ENCODE results near the gene XAB2.
A peak's percentile ranks its signal among the peaks of the same experiment; 100 is the strongest.

XAB2 gene

GRCh38 chr19:7597689-7598088 lies 31.7 kb downstream of the XAB2 start:
- Histone ChIP-seq H3K27ac (no peak overlapping the region), H3K9me3 (no peaks in the 10 kb centered on the region), H3K4me1 (peaks cover 0 to 15% (median 8%) of the 10 kb centered on the region in 4 donors), H3K4me3 (no peak overlapping the region), H3K27me3 (peaks cover 3 to 63% of the 10 kb centered on the region in 2 donors), H3K36me3 (no peaks in the 10 kb centered on the region)
- intact Hi-C loops (cut with DNase I; ENCODE audit: low total_unique reads) = no loop called here
- no peak for DNase-seq
- TF ChIP-seq CTCF (IDR thresholded peaks at IDR 0.05) = no peak

- Histone ChIP-seq H3K4me3 (peak overlapping the region in 1 of 2 donors; percentile 18), H3K4me1 (peaks cover 0 to 14% (median 6%) of the 10 kb centered on the region in 4 donors), H3K9me3 (no peaks in the 10 kb centered on the region), H3K27me3 (peaks cover 3 to 56% of the 10 kb centered on the region in 2 donors), H3K36me3 (no peaks in the 10 kb centered on the region), H3K27ac (no peak overlapping the region)
- intact Hi-C loops (cut with DNase I; ENCODE audit: low total_unique reads) = no loop called here
- no peak for DNase-seq
- no peak for TF ChIP-seq CTCF (IDR thresholded peaks at IDR 0.05)
These were observed 33.0 kb downstream of the XAB2 start for GRCh38 chr19:7596211-7596937.

- peak within 1 kb of the TSS in 1 of 2 donors; percentile 18 for H3K4me3 ChIP-seq
- no peak for DNase-seq
- H3K4me1 ChIP-seq = peaks cover 0 to 14% (median 6%) of the 10 kb centered on the region in 4 donors
- no peaks in the 10 kb centered on the region for H3K36me3 ChIP-seq
- TF ChIP-seq CTCF (IDR thresholded peaks at IDR 0.05) = no peak
- intact Hi-C loops (cut with DNase I; ENCODE audit: low total_unique reads) = no loop called here
- H3K27ac ChIP-seq = no peak within 1 kb of the TSS
- H3K27me3 ChIP-seq = peaks cover 3 to 62% of the 10 kb centered on the region in 2 donors
- H3K9me3 ChIP-seq = no peaks in the 10 kb centered on the region
These were observed 33.7 kb downstream of the XAB2 start, which contains the start of gene CAMSAP3 for GRCh38 chr19:7595466-7596133. TSS of gene CAMSAP3 (plus strand) at chr19:7595863. CDS start at chr19:7596003, 140 bp downstream.

- H3K4me1 ChIP-seq = no peaks in the 10 kb centered on the region
These were observed 39.1 kb downstream of the XAB2 start for GRCh38 chr19:7590256-7590655.

GRCh38 chr19:7589822-7590221 lies 39.5 kb downstream of the XAB2 start:
- no peak for DNase-seq
- Histone ChIP-seq H3K4me1 (no peaks in the 10 kb centered on the region), H3K4me3 (no peak overlapping the region), H3K27me3 (peaks cover 0 to 30% of the 10 kb centered on the region in 2 donors), H3K9me3 (no peaks in the 10 kb centered on the region), H3K27ac (no peak overlapping the region), H3K36me3 (no peaks in the 10 kb centered on the region)
- TF ChIP-seq CTCF (IDR thresholded peaks at IDR 0.05) = no peak
- intact Hi-C loops (cut with DNase I; ENCODE audit: low total_unique reads) = no loop called here

More at GRCh38 chr19:7590256-7590655, 39.1 kb downstream of the XAB2 start:
- DNase-seq = no peak
- H3K27ac ChIP-seq = no peak overlapping the region
- no peaks in the 10 kb centered on the region for H3K36me3 ChIP-seq
- H3K27me3 ChIP-seq = peaks cover 0 to 34% of the 10 kb centered on the region in 2 donors
- H3K9me3 ChIP-seq = no peaks in the 10 kb centered on the region
- intact Hi-C loops (cut with DNase I; ENCODE audit: low total_unique reads) = no loop called here
- no peak overlapping the region for H3K4me3 ChIP-seq
- TF ChIP-seq CTCF (IDR thresholded peaks at IDR 0.05) = no peak
